NCI-H2171 treated with DMSO at 0.1 percent for 48 hours (cell line): ENCODE results near the gene CDX2.

Experiments
- DNase-seq: peaks from one replicate; lab custom pipeline; 2025; lab: John Stamatoyannopoulos, UW

CDX2 gene

GRCh38 chr13:27917121-27917947 is 51.8 kb downstream of the CDX2 start:
- no peak for DNase-seq

- no peak for DNase-seq
These were observed 53.6 kb downstream of the CDX2 start for GRCh38 chr13:27915301-27916207.

GRCh38 chr13:27913160-27913559 is 56.0 kb downstream of the CDX2 start:
- no peak for DNase-seq

- no peak for DNase-seq
These were observed 57.6 kb downstream of the CDX2 start for GRCh38 chr13:27911521-27911920.
